MCF 10A (cell line): Measurements from ENCODE around the gene TNIK. TPM values are rescaled to one million over a fixed set of nuclear protein-coding genes. Genes with fewer than 3 reads are reported as not detected.

Experiments
- BruUV-seq: library from RNA; stranded (reverse); fragments of 400-500 nt; replicated peaks from 2 replicates; lab custom pipeline; 2021; lab: Mats Ljungman, UMichigan
- CTCF ChIA-PET: fragments of 300-600 bp; sonication (Branson Sonifier 250); formaldehyde crosslinking; extraction: SDS; loops from one replicate; lab custom pipeline; 2021; ENCODE audit warnings: antibody characterized with exemption, inconsistent platforms; lab: Yijun Ruan, JAX
- POLR2A ChIA-PET: fragments of 300-600, 350-650 bp; sonication (Branson Sonifier 250); formaldehyde crosslinking; extraction: SDS; loops from one replicate; lab custom pipeline; 2020; ENCODE audit warnings: antibody characterized with exemption, inconsistent platforms; lab: Yijun Ruan, JAX
- DNase-seq: peaks from one replicate; pipeline ENCODE4 v3.0.0-alpha.2; 2018; ENCODE audit not compliant: unreplicated experiment
- H3K27ac Mint-ChIP-seq: one replicate; pipeline ENCODE4 v1.8.0; 2022; ENCODE audit warnings: mild to moderate bottlenecking, low read depth, mixed read lengths; ENCODE audit not compliant: unreplicated experiment
- H3K27me3 Mint-ChIP-seq: one replicate; pipeline ENCODE4 v1.8.0; 2022; ENCODE audit warnings: mixed read lengths; ENCODE audit not compliant: insufficient read depth, unreplicated experiment
- H3K36me3 Mint-ChIP-seq: one replicate; pipeline ENCODE4 v1.8.0; 2022; ENCODE audit warnings: mild to moderate bottlenecking, moderate library complexity, mixed read lengths; ENCODE audit not compliant: insufficient read depth, unreplicated experiment
- H3K4me1 Mint-ChIP-seq: one replicate; pipeline ENCODE4 v1.8.0; 2022; ENCODE audit warnings: mixed read lengths; ENCODE audit not compliant: insufficient read depth, unreplicated experiment
- H3K4me3 Mint-ChIP-seq: one replicate; pipeline ENCODE4 v1.8.0; 2022; ENCODE audit warnings: mild to moderate bottlenecking, moderate library complexity, mixed read lengths; ENCODE audit not compliant: unreplicated experiment
- H3K9me3 Mint-ChIP-seq: one replicate; pipeline ENCODE4 v1.8.0; 2022; ENCODE audit warnings: mixed read lengths; ENCODE audit not compliant: unreplicated experiment
- intact Hi-C: fragments of 100-400 bp; cut with micrococcal nuclease; formaldehyde crosslinking; loops from 2 replicates; pipeline ENCODE4 v1.14.1; 2022
- total RNA-seq: library from RNA; stranded (reverse); gene quantifications from 2 replicates; pipeline ENCODE4 v1.2.3, GENCODE V29; 2022
- TF ChIP-seq, protein P1 (sequence below): fragments of 200-600 bp; IDR thresholded peaks from one replicate; pipeline ENCODE4 v1.8.0; 2022; ENCODE audit warnings: antibody characterized with exemption, mild to moderate bottlenecking; ENCODE audit not compliant: unreplicated experiment

Gene TNIK
- total RNA-seq, 1 experiment from 2014 or later = 3.4 TPM

GRCh38 chr3:171135549-171135948 is 324.7 kb downstream of the TNIK start:
- no TSS peak for BruUV-seq
- peaks cover 4% of the 10 kb centered on the region for H3K4me1 Mint-ChIP-seq
- H3K27ac Mint-ChIP-seq = no peak overlapping the region
- H3K27me3 Mint-ChIP-seq = no peaks in the 10 kb centered on the region
- no peaks in the 10 kb centered on the region for H3K9me3 Mint-ChIP-seq
- DNase-seq = no peak
- POLR2A ChIA-PET = interaction anchor here (0.8 kb wide), 1 partner anchor 12 kb away, joined by 4 read pairs; no protein-coding TSS in a partner anchor
- H3K4me3 Mint-ChIP-seq = no peak overlapping the region
- TF ChIP-seq, protein P1, sequence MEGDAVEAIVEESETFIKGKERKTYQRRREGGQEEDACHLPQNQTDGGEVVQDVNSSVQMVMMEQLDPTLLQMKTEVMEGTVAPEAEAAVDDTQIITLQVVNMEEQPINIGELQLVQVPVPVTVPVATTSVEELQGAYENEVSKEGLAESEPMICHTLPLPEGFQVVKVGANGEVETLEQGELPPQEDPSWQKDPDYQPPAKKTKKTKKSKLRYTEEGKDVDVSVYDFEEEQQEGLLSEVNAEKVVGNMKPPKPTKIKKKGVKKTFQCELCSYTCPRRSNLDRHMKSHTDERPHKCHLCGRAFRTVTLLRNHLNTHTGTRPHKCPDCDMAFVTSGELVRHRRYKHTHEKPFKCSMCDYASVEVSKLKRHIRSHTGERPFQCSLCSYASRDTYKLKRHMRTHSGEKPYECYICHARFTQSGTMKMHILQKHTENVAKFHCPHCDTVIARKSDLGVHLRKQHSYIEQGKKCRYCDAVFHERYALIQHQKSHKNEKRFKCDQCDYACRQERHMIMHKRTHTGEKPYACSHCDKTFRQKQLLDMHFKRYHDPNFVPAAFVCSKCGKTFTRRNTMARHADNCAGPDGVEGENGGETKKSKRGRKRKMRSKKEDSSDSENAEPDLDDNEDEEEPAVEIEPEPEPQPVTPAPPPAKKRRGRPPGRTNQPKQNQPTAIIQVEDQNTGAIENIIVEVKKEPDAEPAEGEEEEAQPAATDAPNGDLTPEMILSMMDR = no peak
- CTCF ChIA-PET = no interaction called here
- peaks cover 6% of the 10 kb centered on the region for H3K36me3 Mint-ChIP-seq
- intact Hi-C loops = no loop called here

- TF ChIP-seq, protein P1 = no peak
- POLR2A ChIA-PET = no interaction called here
- H3K4me3 Mint-ChIP-seq = no peak overlapping the region
- no peak overlapping the region for H3K27ac Mint-ChIP-seq
- peak; percentile 22 for DNase-seq
- CTCF ChIA-PET = interaction anchor here (1.0 kb wide), 1 partner anchor 7 kb away, joined by 3 read pairs; no protein-coding TSS in a partner anchor
- no TSS peak for BruUV-seq
- H3K4me1 Mint-ChIP-seq = peaks cover 4% of the 10 kb centered on the region
- intact Hi-C loops = no loop called here
- no peaks in the 10 kb centered on the region for H3K36me3 Mint-ChIP-seq
- no peaks in the 10 kb centered on the region for H3K27me3 Mint-ChIP-seq
- no peaks in the 10 kb centered on the region for H3K9me3 Mint-ChIP-seq
These were observed 326.2 kb downstream of the TNIK start for GRCh38 chr3:171133796-171134569.

DNA sequence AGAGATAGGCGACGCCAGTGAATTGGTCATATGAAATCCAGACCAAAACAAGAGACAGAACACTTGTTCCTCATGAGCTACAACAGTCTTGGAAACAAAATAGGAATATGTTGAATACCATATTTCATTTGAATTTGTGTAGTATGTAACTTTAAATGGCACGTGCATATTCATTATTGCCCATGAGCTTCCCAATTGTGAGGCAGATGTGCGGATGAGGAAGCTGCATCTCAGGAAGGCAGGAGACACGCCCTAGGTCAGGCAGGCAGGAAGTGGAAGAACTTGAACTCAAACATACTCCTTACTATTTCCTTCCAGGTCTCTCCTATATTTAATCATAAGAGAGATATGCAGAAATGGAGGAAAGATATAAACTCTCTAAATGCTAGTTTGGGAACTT is 326.9 kb downstream of the TNIK start:
- CTCF ChIA-PET = no interaction called here
- no peaks in the 10 kb centered on the region for H3K36me3 Mint-ChIP-seq
- no TSS peak for BruUV-seq
- H3K4me3 Mint-ChIP-seq = no peak overlapping the region
- no peaks in the 10 kb centered on the region for H3K9me3 Mint-ChIP-seq
- DNase-seq = no peak
- H3K27ac Mint-ChIP-seq = no peak overlapping the region
- POLR2A ChIA-PET = interaction anchor here (0.7 kb wide), 1 partner anchor 1448 kb away, joined by 3 read pairs; no protein-coding TSS in a partner anchor
- TF ChIP-seq, protein P1 = no peak
- no peaks in the 10 kb centered on the region for H3K27me3 Mint-ChIP-seq
- H3K4me1 Mint-ChIP-seq = peaks cover 4% of the 10 kb centered on the region
- intact Hi-C loops = no loop called here

- intact Hi-C loops = no loop called here
- POLR2A ChIA-PET = interaction anchor here (0.7 kb wide), 1 partner anchor 1449 kb away, joined by 3 read pairs; no protein-coding TSS in a partner anchor
- CTCF ChIA-PET = no interaction called here
- DNase-seq = no peak
- peaks cover 4% of the 10 kb centered on the region for H3K4me1 Mint-ChIP-seq
- H3K27me3 Mint-ChIP-seq = no peaks in the 10 kb centered on the region
- H3K4me3 Mint-ChIP-seq = no peak overlapping the region
- BruUV-seq = no TSS peak
- H3K27ac Mint-ChIP-seq = no peak overlapping the region
- TF ChIP-seq, protein P1 = no peak
- H3K9me3 Mint-ChIP-seq = no peaks in the 10 kb centered on the region
- no peaks in the 10 kb centered on the region for H3K36me3 Mint-ChIP-seq
These were observed 327.3 kb downstream of the TNIK start for GRCh38 chr3:171132873-171133272.
